ENCODE measurements around the gene MTMR2.
"Not testable (repeated sequence)": the region's sequence is repeated elsewhere in the genome, so short reads cannot be mapped to it uniquely, and the experiment has no call there.

DNA sequence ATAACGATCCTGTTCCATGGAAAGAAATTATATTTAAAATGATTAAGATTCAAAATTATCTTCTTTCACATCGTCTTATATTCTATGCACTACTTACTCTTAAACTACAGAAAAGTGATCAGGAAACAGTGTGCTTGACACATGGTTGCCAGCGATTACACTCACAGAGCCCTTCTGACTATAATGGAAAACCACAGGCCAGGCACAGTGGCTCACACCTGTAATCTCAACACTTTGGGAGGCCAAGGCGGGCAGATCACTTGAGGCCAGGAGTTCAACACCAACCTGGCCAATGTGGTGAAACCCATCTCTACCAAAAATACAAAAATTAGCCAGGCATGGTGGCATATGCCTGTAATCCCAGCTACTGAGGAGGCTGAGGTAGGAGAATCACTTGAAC lies 63.9 kb downstream of the MTMR2 start:
- TF ChIP-seq POLR2A (IDR thresholded peaks at IDR 0.05; ENCODE audit: low read length); GATA1 (IDR thresholded peaks at IDR 0.05; ENCODE audit: low read depth, low read length): not testable (repeated sequence)
